Fibroblast of the aortic adventitia (primary cell): ENCODE results near the gene NRP1. TPM values are rescaled to one million over a fixed set of nuclear protein-coding genes. Genes with fewer than 3 reads are reported as not detected.

Source experiments
- DNase-seq: peaks from one replicate; pipeline ENCODE4 v3.0.0-alpha.2; 2010; ENCODE audit warnings: low read depth
- H3K4me3 ChIP-seq: 2 replicates; pipeline ENCODE4 v1.5.1; 2011; ENCODE audit warnings: low read depth, mild to moderate bottlenecking, control low read depth, low read length, moderate library complexity
- total RNA-seq: library from RNA; depleted of rRNA; stranded (reverse); fragments of >200 nt; gene quantifications from 2 replicates; pipeline ENCODE4 v1.2.3, GENCODE V29; 2012; ENCODE audit warnings: low replicate concordance
- TF ChIP-seq, protein P1 (sequence below): IDR thresholded peaks from 2 replicates; pipeline ENCODE4 v1.5.1; 2011; ENCODE audit warnings: mild to moderate bottlenecking, low read length, control low read depth, inconsistent platforms; ENCODE audit not compliant: insufficient read depth

Gene NRP1
- total RNA-seq, 1 donor, result 455 TPM

DNA sequence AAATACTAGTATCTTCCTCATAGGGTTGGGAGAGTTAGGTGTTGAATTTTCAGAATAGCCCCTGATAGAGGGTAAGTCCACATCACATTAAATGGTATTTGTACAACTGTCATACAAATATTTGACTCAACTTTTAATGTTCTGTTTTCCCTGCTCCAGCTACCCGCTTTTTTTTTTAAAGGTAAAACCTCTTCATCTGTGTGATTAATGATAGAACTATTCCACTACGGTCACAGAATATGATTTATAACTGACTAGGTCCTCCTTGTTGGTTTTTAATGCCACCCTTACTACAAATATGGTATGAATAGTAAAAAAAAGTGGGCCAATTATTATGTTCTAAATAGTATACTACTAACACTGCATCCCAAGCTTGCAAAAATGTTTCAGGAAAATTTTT lies 15.6 kb upstream of the NRP1 start:
- TF ChIP-seq, protein P1, sequence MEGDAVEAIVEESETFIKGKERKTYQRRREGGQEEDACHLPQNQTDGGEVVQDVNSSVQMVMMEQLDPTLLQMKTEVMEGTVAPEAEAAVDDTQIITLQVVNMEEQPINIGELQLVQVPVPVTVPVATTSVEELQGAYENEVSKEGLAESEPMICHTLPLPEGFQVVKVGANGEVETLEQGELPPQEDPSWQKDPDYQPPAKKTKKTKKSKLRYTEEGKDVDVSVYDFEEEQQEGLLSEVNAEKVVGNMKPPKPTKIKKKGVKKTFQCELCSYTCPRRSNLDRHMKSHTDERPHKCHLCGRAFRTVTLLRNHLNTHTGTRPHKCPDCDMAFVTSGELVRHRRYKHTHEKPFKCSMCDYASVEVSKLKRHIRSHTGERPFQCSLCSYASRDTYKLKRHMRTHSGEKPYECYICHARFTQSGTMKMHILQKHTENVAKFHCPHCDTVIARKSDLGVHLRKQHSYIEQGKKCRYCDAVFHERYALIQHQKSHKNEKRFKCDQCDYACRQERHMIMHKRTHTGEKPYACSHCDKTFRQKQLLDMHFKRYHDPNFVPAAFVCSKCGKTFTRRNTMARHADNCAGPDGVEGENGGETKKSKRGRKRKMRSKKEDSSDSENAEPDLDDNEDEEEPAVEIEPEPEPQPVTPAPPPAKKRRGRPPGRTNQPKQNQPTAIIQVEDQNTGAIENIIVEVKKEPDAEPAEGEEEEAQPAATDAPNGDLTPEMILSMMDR, result no peak
- DNase-seq, result no peak

DNA sequence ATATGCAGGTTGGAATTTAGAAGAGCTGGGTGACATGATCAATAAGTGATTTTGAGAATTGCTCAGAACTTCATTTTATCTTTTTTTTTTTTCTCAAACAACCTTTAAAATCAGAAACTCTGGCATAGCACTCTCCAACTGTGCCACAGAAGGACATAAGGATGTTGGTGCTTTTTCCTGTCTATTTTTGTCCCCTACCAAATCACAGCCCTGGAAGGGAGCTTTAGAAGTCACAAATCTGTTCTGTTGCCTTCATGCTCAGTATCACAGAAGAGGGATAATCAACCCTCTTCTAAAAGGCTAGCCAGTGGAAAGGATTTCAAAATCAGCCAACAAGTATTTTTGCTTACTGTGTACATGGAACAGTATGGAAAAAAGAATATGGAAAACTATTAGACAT lies 14.8 kb upstream of the NRP1 start:
- no peak for DNase-seq
- TF ChIP-seq, protein P1, result no peak
- H3K4me3 ChIP-seq, result no peak overlapping the region

More for the DNA sequence above, 15.6 kb upstream of the NRP1 start:
- H3K4me3 ChIP-seq, result no peak overlapping the region

DNA sequence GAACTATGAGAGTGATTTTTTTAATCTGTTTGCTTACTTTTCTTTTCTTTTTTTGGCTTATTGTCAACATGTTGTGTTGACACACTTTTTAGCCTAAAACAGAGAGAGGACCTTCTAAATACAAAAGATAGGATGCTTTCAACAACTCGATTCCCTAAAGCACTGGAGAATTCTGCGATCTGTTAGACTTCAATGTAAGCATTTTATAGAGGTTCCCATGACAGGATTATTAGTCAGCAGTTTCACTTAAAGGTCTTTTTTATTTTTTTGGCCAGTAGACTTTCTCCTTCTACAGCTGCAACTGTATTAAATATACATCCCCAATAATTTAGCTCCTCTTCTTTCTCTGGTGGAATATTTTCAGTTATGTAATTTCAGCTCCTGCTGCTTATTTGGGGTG lies 12.7 kb upstream of the NRP1 start:
- H3K4me3 ChIP-seq, result no peak overlapping the region
- peak; percentile 59 for DNase-seq
- TF ChIP-seq, protein P1, result no peak

DNA sequence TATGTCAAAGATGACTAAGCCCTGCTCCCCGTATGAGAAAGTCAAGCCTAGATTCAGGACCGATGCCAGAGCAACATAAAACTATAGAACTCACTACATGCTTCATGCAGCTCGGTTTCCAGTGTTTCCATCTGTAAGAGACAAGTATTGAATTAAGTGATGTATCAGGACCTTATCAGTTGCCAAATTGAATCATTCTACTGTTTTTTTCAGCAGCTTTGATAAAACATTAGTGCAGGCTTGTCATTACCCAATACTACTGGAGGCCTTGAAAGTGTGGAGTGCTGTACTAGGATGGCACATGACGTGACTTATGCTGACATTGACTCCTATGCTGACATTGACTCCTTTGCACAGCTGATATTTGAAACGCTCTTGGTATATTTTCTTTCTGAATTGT lies 10.8 kb upstream of the NRP1 start:
- TF ChIP-seq, protein P1, result no peak
- no peak overlapping the region for H3K4me3 ChIP-seq

DNA sequence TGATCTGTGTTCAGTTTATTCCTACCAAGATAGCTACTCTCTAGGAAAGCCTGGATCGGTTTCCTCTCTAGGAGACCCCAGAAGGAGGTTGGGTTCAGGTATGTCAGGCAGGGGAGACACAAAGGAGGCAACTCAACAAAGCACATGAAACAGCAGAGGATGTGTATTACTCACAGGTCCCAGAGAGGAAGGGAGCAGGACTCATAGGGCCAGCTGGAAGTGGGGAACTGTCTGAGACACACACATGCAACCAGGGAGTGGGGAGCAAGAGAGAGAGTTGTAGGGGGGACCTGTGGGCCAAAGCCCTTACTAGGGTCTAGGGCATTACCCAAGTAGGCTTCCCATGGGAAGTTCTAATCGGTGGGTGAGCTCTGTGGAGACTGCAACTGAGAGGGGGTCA lies 10.2 kb upstream of the NRP1 start:
- no peak overlapping the region for H3K4me3 ChIP-seq
- TF ChIP-seq, protein P1, result no peak
- DNase-seq, result no peak

More for the DNA sequence above, 10.8 kb upstream of the NRP1 start:
- no peak for DNase-seq

DNA sequence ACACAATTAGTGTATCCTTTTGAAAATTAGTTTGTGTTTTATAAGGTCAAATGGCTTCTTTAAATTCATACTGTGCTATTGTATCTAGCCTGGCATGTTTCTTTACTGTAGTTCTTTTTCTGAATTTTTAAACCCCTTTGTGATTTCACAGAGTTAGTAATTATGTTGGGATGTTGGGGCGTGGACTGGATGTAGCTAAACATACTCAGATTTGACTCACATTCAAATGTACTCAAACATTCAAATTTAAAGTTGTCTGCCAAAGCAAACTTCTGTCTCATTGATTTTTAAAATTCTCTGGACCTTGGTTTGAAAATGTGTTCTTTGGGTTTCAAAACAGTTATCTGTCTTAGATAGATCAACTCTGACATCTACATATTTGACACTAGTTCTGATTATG lies 7.2 kb upstream of the NRP1 start:
- TF ChIP-seq, protein P1, result no peak
- peak overlapping the region; percentile 34 for H3K4me3 ChIP-seq
- DNase-seq, result peak; percentile 66

DNA sequence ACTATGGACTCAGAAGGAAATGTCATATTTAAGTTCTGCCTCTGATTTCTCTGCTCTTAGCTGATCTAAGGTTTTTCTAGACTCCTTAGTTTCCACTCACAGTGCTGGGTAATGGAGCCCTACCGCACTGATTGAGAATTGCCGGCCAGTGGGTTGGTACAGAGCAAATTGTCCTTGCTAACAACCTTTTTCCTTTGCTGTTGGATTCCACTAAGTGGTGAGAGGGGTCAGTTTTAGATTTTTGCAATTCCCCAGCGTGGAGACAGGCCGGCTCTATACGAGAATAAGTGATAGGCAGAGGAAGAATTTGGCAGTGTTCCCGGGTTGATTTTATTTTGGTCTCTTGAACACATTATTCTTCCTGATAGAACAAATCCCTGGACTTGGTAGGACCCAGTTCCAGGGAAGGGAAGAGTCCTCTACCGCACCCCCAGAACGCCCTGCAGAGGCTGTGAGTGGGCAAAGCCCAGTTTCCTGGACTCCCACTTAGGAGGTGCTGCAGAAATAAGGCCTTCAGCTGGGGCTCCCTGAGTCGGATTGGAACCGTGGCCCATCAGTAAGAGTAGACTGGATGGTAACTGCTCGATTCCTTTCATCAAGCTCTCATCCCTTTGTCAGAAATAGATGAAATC lies 3.0 kb upstream of the NRP1 start:
- TF ChIP-seq, protein P1, result peak; percentile 56
- peak overlapping the region; percentile 96 for H3K4me3 ChIP-seq
- peak; percentile 93 for DNase-seq
